Measurements from ENCODE around the gene PM20D1.

GRCh38 chr1:205858141-205858961 is 8.4 kb upstream of the PM20D1 start:
- no peak for TF ChIP-seq POLR2A (IDR thresholded peaks at IDR 0.05; ENCODE audit: low read depth, low read length)
- TF ChIP-seq POLR2AphosphoS5 (IDR thresholded peaks at IDR 0.05; ENCODE audit: low read depth, low read length), result no peak
